H1 (cell line): ENCODE results near the gene FASTK. TPM values are rescaled to one million over a fixed set of nuclear protein-coding genes. Genes with fewer than 3 reads are reported as not detected.

Experiments
- BACH1 ChIP-seq: IDR thresholded peaks from 2 replicates; pipeline ENCODE4 v1.6.1; 2012; ENCODE audit warnings: low read length, improper control_type of control experiment
- CTBP2 ChIP-seq: IDR thresholded peaks from 2 replicates; pipeline ENCODE4 v1.7.0; 2011; ENCODE audit warnings: borderline replicate concordance, mild to moderate bottlenecking, moderate library complexity, mixed read lengths, low read length; ENCODE audit not compliant: insufficient read depth, insufficient read length
- EZH2 ChIP-seq: fragments of 200-600 bp; sonication (generic); IDR thresholded peaks from 2 replicates; pipeline ENCODE4 v1.7.1; 2012; ENCODE audit warnings: low read depth, mild to moderate bottlenecking, moderate library complexity, low read length, inconsistent platforms; ENCODE audit not compliant: severe bottlenecking
- GABPA ChIP-seq: IDR thresholded peaks from 2 replicates; pipeline ENCODE4 v1.6.1; 2011; ENCODE audit warnings: mild to moderate bottlenecking, low read length, moderate library complexity, borderline replicate concordance; ENCODE audit not compliant: insufficient read depth
- HDAC2 ChIP-seq, 2 experiments: fragments of 300-600 bp in 1 of 2; sonication (generic) in 1 of 2; IDR thresholded peaks; 2 replicates each; pipeline ENCODE4 v1.6.1; 2011 to 2012; ENCODE audit warnings: low read depth in 2 of 2, low read length in 2 of 2, mild to moderate bottlenecking in 2 of 2, moderate library complexity in 2 of 2, borderline replicate concordance in 1 of 2, inconsistent platforms in 1 of 2
- MAFK ChIP-seq: IDR thresholded peaks from 2 replicates; pipeline ENCODE4 v1.6.1; 2012; ENCODE audit warnings: low read depth, mild to moderate bottlenecking, improper control_type of control experiment, low read length
- NANOG ChIP-seq: IDR thresholded peaks from 2 replicates; pipeline ENCODE4 v1.6.1; 2011; ENCODE audit warnings: low read length, low read depth, mild to moderate bottlenecking, inconsistent platforms; ENCODE audit not compliant: insufficient read depth, poor library complexity, severe bottlenecking
- POLR2AphosphoS5 ChIP-seq: IDR thresholded peaks from 2 replicates; pipeline ENCODE4 v1.6.1; 2011; ENCODE audit warnings: low read depth, low read length
- RXRA ChIP-seq: IDR thresholded peaks from 2 replicates; pipeline ENCODE4 v1.6.1; 2011; ENCODE audit warnings: low read depth, mild to moderate bottlenecking, low read length, moderate library complexity; ENCODE audit not compliant: insufficient read depth
- SIN3A ChIP-seq, 2 experiments: IDR thresholded peaks in 1 of 2; conservative IDR thresholded peaks in 1 of 2; 2 replicates each; pipeline ENCODE4 v1.6.1; 2011 to 2012; ENCODE audit warnings: low read length in 2 of 2, improper control_type of control experiment in 1 of 2, low read depth in 1 of 2, mild to moderate bottlenecking in 1 of 2
- SRF ChIP-seq: IDR thresholded peaks from 2 replicates; pipeline ENCODE4 v1.6.1; 2011; ENCODE audit warnings: mild to moderate bottlenecking, low read depth, low read length, moderate library complexity
- TEAD4 ChIP-seq: IDR thresholded peaks from 2 replicates; pipeline ENCODE4 v1.6.1; 2012; ENCODE audit warnings: low read depth, low read length, inconsistent platforms, mixed read lengths
- YY1 ChIP-seq: IDR thresholded peaks from 2 replicates; pipeline ENCODE4 v1.6.1; 2011; ENCODE audit warnings: low read depth, mild to moderate bottlenecking, low read length
- polyA plus RNA-seq, 7 experiments: library from polyadenylated mRNA; depleted of rRNA in 3 of 7; stranded (reverse) in 5 of 7; unstranded in 2 of 7; fragments of >200 nt in 5 of 7; fragments of 200-250 nt in 2 of 7; gene quantifications; 1 replicate in 5 of 7; 2 replicates in 1 of 7; 4 replicates in 1 of 7; pipeline versions ENCODE4 v1.2.1 to v1.2.3, GENCODE V29; 2011 to 2013; ENCODE audit warnings: missing spikeins in 2 of 7, mixed read lengths in 2 of 7
- total RNA-seq: library from RNA; stranded (reverse); fragmentation: NEBNext Ultra II Directional; extraction: Animal tissue kit (Norgen Biotek cat#: 25700); gene quantifications from 2 replicates; pipeline ENCODE4 v1.2.1, GENCODE V29; 2021
- TF ChIP-seq, protein P1 (sequence below), 3 experiments: IDR thresholded peaks; 1 replicate in 2 of 3; 2 replicates in 1 of 3; pipeline versions ENCODE4 v1.5.1 to v1.6.1; 2011; ENCODE audit warnings: low read length in 3 of 3, mild to moderate bottlenecking in 3 of 3, inconsistent platforms in 2 of 3, low read depth in 1 of 3, moderate library complexity in 1 of 3; ENCODE audit not compliant: insufficient read depth in 1 of 3; ENCODE audit errors: control extremely low read depth in 1 of 3
- TF ChIP-seq, protein P2 (sequence below): IDR thresholded peaks from 2 replicates; pipeline ENCODE4 v1.6.1; 2012; ENCODE audit warnings: inconsistent platforms
- TF ChIP-seq, protein P3 (sequence below): IDR thresholded peaks from 2 replicates; pipeline ENCODE4 v1.6.1; 2011; ENCODE audit warnings: low read length, improper control_type of control experiment
- TF ChIP-seq, protein P4 (sequence below): IDR thresholded peaks from 2 replicates; pipeline ENCODE4 v1.6.1; 2012; ENCODE audit warnings: low read length, inconsistent platforms

The FASTK gene
- total and polyA plus RNA-seq, 2 of the 8 experiments (the other 6 are each of a cell fraction or from before 2014, with no cell fraction given): 39.4 to 84.0 TPM

DNA sequence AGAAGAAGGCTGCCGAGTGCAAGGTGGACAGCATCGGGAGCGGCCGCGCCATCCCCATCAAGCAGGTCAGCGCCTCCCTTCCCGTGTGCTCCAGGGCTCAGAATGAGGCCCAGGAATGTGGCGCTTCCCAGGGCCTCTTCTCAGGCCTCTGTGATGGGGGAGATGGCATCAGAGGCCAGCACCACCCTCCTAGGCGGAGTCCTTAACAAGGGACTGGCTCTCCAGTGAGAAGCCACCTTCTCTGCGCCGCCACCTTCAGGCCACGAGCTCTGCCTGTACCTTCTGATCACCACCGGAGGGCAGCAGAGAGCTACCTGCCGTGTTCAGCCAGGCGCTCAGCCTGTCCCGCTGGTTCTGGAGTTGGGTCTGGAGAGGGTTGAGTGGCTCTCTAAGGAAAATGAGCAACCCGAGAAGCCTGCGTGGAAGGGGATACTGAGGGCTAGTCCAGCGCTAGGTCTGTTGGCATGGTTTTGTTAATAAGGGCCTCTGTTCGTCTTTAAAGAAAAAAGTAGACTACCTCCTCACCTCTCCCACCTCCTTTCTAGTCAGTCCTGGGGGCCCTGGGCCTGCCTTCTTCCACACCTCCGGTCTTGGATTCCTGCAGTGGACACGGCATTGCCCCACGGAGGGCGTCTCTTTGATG lies 43.3 kb upstream of the FASTK start (continued):
- TF ChIP-seq, protein P1, sequence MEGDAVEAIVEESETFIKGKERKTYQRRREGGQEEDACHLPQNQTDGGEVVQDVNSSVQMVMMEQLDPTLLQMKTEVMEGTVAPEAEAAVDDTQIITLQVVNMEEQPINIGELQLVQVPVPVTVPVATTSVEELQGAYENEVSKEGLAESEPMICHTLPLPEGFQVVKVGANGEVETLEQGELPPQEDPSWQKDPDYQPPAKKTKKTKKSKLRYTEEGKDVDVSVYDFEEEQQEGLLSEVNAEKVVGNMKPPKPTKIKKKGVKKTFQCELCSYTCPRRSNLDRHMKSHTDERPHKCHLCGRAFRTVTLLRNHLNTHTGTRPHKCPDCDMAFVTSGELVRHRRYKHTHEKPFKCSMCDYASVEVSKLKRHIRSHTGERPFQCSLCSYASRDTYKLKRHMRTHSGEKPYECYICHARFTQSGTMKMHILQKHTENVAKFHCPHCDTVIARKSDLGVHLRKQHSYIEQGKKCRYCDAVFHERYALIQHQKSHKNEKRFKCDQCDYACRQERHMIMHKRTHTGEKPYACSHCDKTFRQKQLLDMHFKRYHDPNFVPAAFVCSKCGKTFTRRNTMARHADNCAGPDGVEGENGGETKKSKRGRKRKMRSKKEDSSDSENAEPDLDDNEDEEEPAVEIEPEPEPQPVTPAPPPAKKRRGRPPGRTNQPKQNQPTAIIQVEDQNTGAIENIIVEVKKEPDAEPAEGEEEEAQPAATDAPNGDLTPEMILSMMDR (IDR thresholded peaks at IDR 0.05; ENCODE audit: control extremely low read depth in 1 of 3, insufficient read depth in 1 of 3, low read depth in 1 of 3, low read length in 3 of 3): peak in 2 of 3 experiments; percentile 99 to 100; a peak in 3 of 4 replicates
- TF ChIP-seq POLR2AphosphoS5 (no peak), SRF (no peak), RXRA (no peak), HDAC2 (IDR thresholded peaks at IDR 0.05; ENCODE audit: borderline replicate concordance in 1 of 2, low read depth in 2 of 2, low read length in 2 of 2) (no peak), MAFK (no peak), BACH1 (no peak), TEAD4 (0 out of 2 replicates have a peak, but pooled peaks have one; percentile 24), SIN3A (conservative IDR thresholded peaks at IDR 0.05 in 1 of 2, IDR thresholded peaks at IDR 0.05 in 1 of 2; ENCODE audit: low read depth in 1 of 2, low read length in 2 of 2) (peak in 1 of 2 experiments; percentile 85; a peak in 1 of 4 replicates), YY1 (no peak), CTBP2 (peak; percentile 60), NANOG (no peak), GABPA (peak; percentile 47; the same call in 1 of the 2 replicates), EZH2 (no peak)
- TF ChIP-seq, protein P2, sequence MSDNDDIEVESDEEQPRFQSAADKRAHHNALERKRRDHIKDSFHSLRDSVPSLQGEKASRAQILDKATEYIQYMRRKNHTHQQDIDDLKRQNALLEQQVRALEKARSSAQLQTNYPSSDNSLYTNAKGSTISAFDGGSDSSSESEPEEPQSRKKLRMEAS: peak; percentile 88
- TF ChIP-seq, protein P3, sequence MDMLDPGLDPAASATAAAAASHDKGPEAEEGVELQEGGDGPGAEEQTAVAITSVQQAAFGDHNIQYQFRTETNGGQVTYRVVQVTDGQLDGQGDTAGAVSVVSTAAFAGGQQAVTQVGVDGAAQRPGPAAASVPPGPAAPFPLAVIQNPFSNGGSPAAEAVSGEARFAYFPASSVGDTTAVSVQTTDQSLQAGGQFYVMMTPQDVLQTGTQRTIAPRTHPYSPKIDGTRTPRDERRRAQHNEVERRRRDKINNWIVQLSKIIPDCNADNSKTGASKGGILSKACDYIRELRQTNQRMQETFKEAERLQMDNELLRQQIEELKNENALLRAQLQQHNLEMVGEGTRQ: no peak
- TF ChIP-seq, protein P4, sequence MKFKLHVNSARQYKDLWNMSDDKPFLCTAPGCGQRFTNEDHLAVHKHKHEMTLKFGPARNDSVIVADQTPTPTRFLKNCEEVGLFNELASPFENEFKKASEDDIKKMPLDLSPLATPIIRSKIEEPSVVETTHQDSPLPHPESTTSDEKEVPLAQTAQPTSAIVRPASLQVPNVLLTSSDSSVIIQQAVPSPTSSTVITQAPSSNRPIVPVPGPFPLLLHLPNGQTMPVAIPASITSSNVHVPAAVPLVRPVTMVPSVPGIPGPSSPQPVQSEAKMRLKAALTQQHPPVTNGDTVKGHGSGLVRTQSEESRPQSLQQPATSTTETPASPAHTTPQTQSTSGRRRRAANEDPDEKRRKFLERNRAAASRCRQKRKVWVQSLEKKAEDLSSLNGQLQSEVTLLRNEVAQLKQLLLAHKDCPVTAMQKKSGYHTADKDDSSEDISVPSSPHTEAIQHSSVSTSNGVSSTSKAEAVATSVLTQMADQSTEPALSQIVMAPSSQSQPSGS: no peak
